IPS-15b (cell line): ENCODE data around the gene NPPA.
"Not testable (repeated sequence)": the region's sequence is repeated elsewhere in the genome, so short reads cannot be mapped to it uniquely, and the experiment has no call there.

Experiments used
- H3K27me3 ChIP-seq: one replicate; pipeline ENCODE4 v1.6.1; 2013; ENCODE audit warnings: low read length; ENCODE audit not compliant: control insufficient read depth, insufficient read depth
- H3K36me3 ChIP-seq: one replicate; pipeline ENCODE4 v1.6.1; 2013; ENCODE audit warnings: low read length; ENCODE audit not compliant: control insufficient read depth, insufficient read depth
- H3K4me1 ChIP-seq: one replicate; pipeline ENCODE4 v1.6.1; 2013; ENCODE audit warnings: mild to moderate bottlenecking, low read length; ENCODE audit not compliant: control insufficient read depth, insufficient read depth
- H3K4me3 ChIP-seq: one replicate; pipeline ENCODE4 v1.5.1; 2013; ENCODE audit warnings: low read depth, low read length
- H3K9ac ChIP-seq: one replicate; pipeline ENCODE4 v1.6.1; 2013; ENCODE audit warnings: low read depth, mild to moderate bottlenecking, low read length
- H3K9me3 ChIP-seq: one replicate; pipeline ENCODE4 v1.6.1; 2013; ENCODE audit warnings: mild to moderate bottlenecking, low read length; ENCODE audit not compliant: control insufficient read depth, insufficient read depth

The NPPA gene

GRCh38 chr1:11847667-11848372 is at the start of gene NPPA:
Gene NPPA (minus strand): TSS chr1:11847783. CDS start chr1:11847684, 99 bp downstream.
- H3K4me3 ChIP-seq: no peak within 1 kb of the TSS
- H3K4me1 ChIP-seq: no peaks in the 10 kb centered on the region
- H3K27me3 ChIP-seq: no peaks in the 10 kb centered on the region
- no peak within 1 kb of the TSS for H3K9ac ChIP-seq
- peaks cover 8% of the 10 kb centered on the region for H3K36me3 ChIP-seq
- H3K9me3 ChIP-seq: no peaks in the 10 kb centered on the region

- H3K9me3 ChIP-seq, H3K36me3 ChIP-seq, H3K27me3 ChIP-seq, H3K4me1 ChIP-seq, H3K4me3 ChIP-seq, H3K9ac ChIP-seq: not testable (repeated sequence)
These were observed 46.9 kb upstream of the NPPA start for GRCh38 chr1:11894501-11894900.

- Histone ChIP-seq H3K4me1 (no peaks in the 10 kb centered on the region), H3K36me3 (no peaks in the 10 kb centered on the region), H3K9ac (no peak overlapping the region), H3K9me3 (no peaks in the 10 kb centered on the region), H3K27me3 (no peaks in the 10 kb centered on the region), H3K4me3 (no peak overlapping the region)
These were observed 46.3 kb upstream of the NPPA start for GRCh38 chr1:11893907-11894251.

DNA sequence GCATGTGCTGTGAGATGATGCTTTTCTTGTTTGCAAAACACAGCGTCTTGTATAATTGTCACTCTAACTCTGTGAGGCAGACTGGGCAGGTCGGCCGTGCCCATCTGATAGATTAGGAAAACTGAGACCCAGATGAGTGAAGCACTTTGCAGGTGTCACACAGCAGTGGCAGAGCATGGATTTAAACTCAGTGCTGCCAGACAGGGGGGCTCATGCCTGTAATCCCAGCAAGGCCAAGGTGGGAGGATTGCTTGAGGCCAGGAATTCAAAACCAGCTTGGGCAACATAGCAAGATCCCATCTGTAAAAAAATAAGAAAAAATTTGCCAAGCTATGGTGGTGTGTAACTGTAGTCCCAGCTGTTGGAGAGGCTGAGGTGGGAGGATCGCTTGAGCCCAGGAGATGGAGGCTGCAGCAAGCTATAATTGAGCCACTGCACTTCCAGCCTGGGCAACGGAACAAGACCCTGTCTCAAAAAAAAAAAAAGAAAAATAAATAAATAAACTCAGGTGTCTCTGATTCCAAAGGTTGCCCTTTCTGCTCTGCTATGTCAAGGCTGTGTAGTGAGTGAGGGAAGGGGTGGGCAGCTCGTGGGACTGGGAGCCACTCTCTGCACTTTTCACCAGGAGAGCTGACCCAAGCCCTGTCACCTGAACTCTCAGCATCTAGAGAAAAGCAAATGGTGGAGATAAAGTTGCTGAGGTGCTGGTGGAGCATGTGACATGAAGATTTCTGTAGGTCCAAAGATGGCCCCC is 44.0 kb upstream of the NPPA start:
- Histone ChIP-seq H3K4me3 (no peak overlapping the region), H3K4me1 (no peaks in the 10 kb centered on the region), H3K36me3 (no peaks in the 10 kb centered on the region), H3K9me3 (no peaks in the 10 kb centered on the region), H3K27me3 (no peaks in the 10 kb centered on the region), H3K9ac (no peak overlapping the region)

DNA sequence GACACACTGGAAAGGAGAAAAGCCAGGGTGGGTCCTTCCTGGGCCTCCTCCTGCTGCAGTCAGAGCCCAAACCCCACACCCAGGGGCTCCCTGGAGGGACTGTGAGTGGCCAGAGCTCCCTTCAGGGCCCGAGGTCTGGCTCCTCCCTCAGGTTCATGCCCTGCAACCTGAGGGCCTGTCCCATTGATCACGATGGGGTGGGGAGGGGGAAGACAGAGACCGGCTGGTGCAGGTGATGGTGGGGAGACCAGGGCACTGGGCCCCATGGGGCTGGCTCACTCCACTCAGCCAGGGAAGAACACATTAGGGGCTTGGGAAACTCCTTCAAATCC is 41.3 kb upstream of the NPPA start:
- H3K4me3 ChIP-seq: no peak overlapping the region
- no peaks in the 10 kb centered on the region for H3K4me1 ChIP-seq
- H3K36me3 ChIP-seq: no peaks in the 10 kb centered on the region
- H3K9ac ChIP-seq: no peak overlapping the region
- H3K9me3 ChIP-seq: no peaks in the 10 kb centered on the region
- H3K27me3 ChIP-seq: no peaks in the 10 kb centered on the region

- peaks cover under 1% of the 10 kb centered on the region for H3K4me1 ChIP-seq
These were observed 40.8 kb upstream of the NPPA start for GRCh38 chr1:11888206-11888876.

GRCh38 chr1:11887666-11888007 is 40.1 kb upstream of the NPPA start:
- peaks cover 3% of the 10 kb centered on the region for H3K4me1 ChIP-seq
- H3K27me3 ChIP-seq: no peaks in the 10 kb centered on the region
- H3K36me3 ChIP-seq: no peaks in the 10 kb centered on the region
- H3K4me3 ChIP-seq: no peak overlapping the region
- H3K9ac ChIP-seq: no peak overlapping the region
- H3K9me3 ChIP-seq: no peaks in the 10 kb centered on the region

More at GRCh38 chr1:11888206-11888876, 40.8 kb upstream of the NPPA start:
- H3K9ac ChIP-seq: no peak overlapping the region
- no peaks in the 10 kb centered on the region for H3K27me3 ChIP-seq
- no peaks in the 10 kb centered on the region for H3K36me3 ChIP-seq
- H3K4me3 ChIP-seq: no peak overlapping the region
- no peaks in the 10 kb centered on the region for H3K9me3 ChIP-seq

- Histone ChIP-seq H3K9me3 (no peaks in the 10 kb centered on the region), H3K4me3 (no peak overlapping the region), H3K27me3 (no peaks in the 10 kb centered on the region), H3K9ac (no peak overlapping the region), H3K36me3 (no peaks in the 10 kb centered on the region), H3K4me1 (peaks cover 3% of the 10 kb centered on the region)
These were observed 39.5 kb upstream of the NPPA start for GRCh38 chr1:11886986-11887665.

GRCh38 chr1:11885916-11886315 is 38.3 kb upstream of the NPPA start:
- H3K9ac ChIP-seq: no peak overlapping the region
- H3K4me3 ChIP-seq: no peak overlapping the region
- no peaks in the 10 kb centered on the region for H3K36me3 ChIP-seq
- H3K9me3 ChIP-seq: no peaks in the 10 kb centered on the region
- no peaks in the 10 kb centered on the region for H3K27me3 ChIP-seq
- peaks cover 3% of the 10 kb centered on the region for H3K4me1 ChIP-seq

- Histone ChIP-seq H3K4me1 (peaks cover 3% of the 10 kb centered on the region), H3K9ac (no peak overlapping the region), H3K36me3 (no peaks in the 10 kb centered on the region), H3K4me3 (no peak overlapping the region), H3K9me3 (no peaks in the 10 kb centered on the region), H3K27me3 (no peaks in the 10 kb centered on the region)
These were observed 35.4 kb upstream of the NPPA start for GRCh38 chr1:11882814-11883538.

DNA sequence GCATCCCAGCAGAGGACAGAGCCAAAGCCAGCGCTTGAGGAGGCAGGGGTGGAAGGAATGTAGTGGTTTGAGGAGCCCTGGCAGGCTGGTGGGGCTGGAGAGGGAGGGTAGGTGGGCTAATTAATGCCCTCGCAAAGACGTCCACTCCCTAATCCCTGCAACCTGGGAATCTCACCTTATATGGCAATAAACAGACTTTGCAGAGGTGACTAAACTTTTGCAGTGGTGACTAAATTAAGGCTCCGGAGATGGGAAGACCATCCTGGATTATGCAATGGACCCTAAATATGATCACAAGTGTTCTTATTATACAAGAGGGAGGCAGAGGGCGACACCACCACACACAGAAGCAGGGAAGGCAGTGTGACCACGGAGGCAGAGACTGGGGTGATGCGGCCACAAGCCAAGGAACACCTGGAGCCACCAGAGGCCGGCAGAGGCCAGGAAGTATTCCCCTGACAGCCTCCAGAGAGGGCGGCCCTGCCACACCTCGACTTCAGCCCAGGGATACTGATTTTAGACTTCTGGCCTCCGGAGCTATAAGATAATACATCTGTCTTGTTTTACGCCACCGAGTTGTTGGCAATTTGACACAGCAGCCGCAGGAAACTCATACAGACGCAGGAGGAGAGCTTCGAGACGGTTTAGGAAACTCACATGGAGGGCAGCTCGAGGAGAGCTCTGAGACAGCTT is 34.3 kb upstream of the NPPA start:
- H3K27me3 ChIP-seq: no peaks in the 10 kb centered on the region

More for the DNA sequence above, 34.3 kb upstream of the NPPA start:
- Histone ChIP-seq H3K36me3 (no peaks in the 10 kb centered on the region), H3K4me3 (no peak overlapping the region), H3K9ac (no peak overlapping the region), H3K9me3 (no peaks in the 10 kb centered on the region), H3K4me1 (peaks cover 3% of the 10 kb centered on the region)
